Vagina (tissue), 2 donors: ENCODE data around the gene ZSWIM3.

Experiments used
- CTCF ChIP-seq, 3 experiments: fragments of 450-650 bp in 2 of 3; fragments of 200-600 bp in 1 of 3; sonication (generic) in 1 of 3; IDR thresholded peaks; one replicate each; pipeline ENCODE4 v1.5.1; 2017 to 2019; ENCODE audit warnings: antibody characterized with exemption in 3 of 3, mild to moderate bottlenecking in 2 of 3, moderate library complexity in 2 of 3
- POLR2A ChIP-seq, 2 donors: fragments of 450-650 bp; IDR thresholded peaks; one replicate each; pipeline ENCODE4 v1.6.1; 2017; ENCODE audit warnings: antibody characterized with exemption in 2 of 2, mild to moderate bottlenecking in 2 of 2, moderate library complexity in 2 of 2

GRCh38 chr20:45843506-45843905 is 13.9 kb upstream of the ZSWIM3 start:
- TF ChIP-seq CTCF (IDR thresholded peaks at IDR 0.05) (no peak), POLR2A (IDR thresholded peaks at IDR 0.05) (no peak)
